GM12878 (cell line): Measurements from ENCODE around the gene TMEM109.

ENCODE experiments used
- CTCF ChIP-seq, 3 experiments: IDR thresholded peaks in 2 of 3; conservative IDR thresholded peaks in 1 of 3; 2 replicates each; pipeline ENCODE4 v1.5.1; 2011; ENCODE audit warnings: low read depth in 3 of 3, low read length in 3 of 3, mild to moderate bottlenecking in 3 of 3, control low read depth in 2 of 3, moderate library complexity in 2 of 3, inconsistent platforms in 1 of 3, mixed read lengths in 1 of 3; ENCODE audit not compliant: control insufficient read depth in 2 of 3, insufficient read depth in 1 of 3; ENCODE audit errors: extremely low read depth in 1 of 3
- HCFC1 ChIP-seq: fragments of 150-350 bp; IDR thresholded peaks from 2 replicates; pipeline ENCODE4 v1.6.1; 2014; ENCODE audit warnings: low read length
- HDAC2 ChIP-seq: fragments of 200-600 bp; sonication (generic); IDR thresholded peaks from 2 replicates; pipeline ENCODE4 v1.6.1; 2017
- POLR2AphosphoS5 ChIP-seq: IDR thresholded peaks from 2 replicates; pipeline ENCODE4 v1.6.1; 2011; ENCODE audit warnings: mild to moderate bottlenecking, low read length, inconsistent platforms
- REST ChIP-seq: IDR thresholded peaks from 2 replicates; pipeline ENCODE4 v1.6.1; 2012; ENCODE audit warnings: mild to moderate bottlenecking, low read depth, low read length

- TF ChIP-seq HDAC2, result no peak
- TF ChIP-seq POLR2AphosphoS5, result no peak
- no peak for TF ChIP-seq HCFC1
- no peak for TF ChIP-seq CTCF (IDR thresholded peaks at IDR 0.05 in 2 of 3, conservative IDR thresholded peaks at IDR 0.05 in 1 of 3; ENCODE audit: control insufficient read depth in 2 of 3, extremely low read depth in 1 of 3, insufficient read depth in 1 of 3, low read depth in 3 of 3, low read length in 3 of 3)
- TF ChIP-seq REST, result no peak
Measured at GRCh38 chr11:60902625-60903024, 11.3 kb upstream of the TMEM109 start.
